B cell (primary cell): ENCODE data around the gene GMPR2. TPM values are rescaled to one million over a fixed set of nuclear protein-coding genes. Genes with fewer than 3 reads are reported as not detected.

ENCODE experiments used
- ATAC-seq: fragments of 200-7000 bp; cut with Tn5 transposase; one replicate; pipeline ENCODE4 v1.10.0; 2021; ENCODE audit warnings: low read depth, mild to moderate bottlenecking, moderate number of reproducible peaks, moderate library complexity
- CTCF ChIA-PET: fragments of 350-600 bp; sonication (Branson Sonifier 250); formaldehyde crosslinking; loops from one replicate; lab custom pipeline; 2021; ENCODE audit warnings: antibody characterized with exemption, inconsistent platforms; lab: Charles Lee
- POLR2A ChIA-PET: fragments of 350-600 bp; sonication (Branson Sonifier 250); formaldehyde crosslinking; loops from one replicate; lab custom pipeline; 2021; ENCODE audit warnings: antibody characterized with exemption; lab: Charles Lee
- DNase-seq: peaks from one replicate; pipeline ENCODE4 v3.0.0; 2013
- H2AFZ ChIP-seq: 2 replicates; pipeline ENCODE4 v1.6.1; 2012; ENCODE audit warnings: mild to moderate bottlenecking, low read depth, low read length; ENCODE audit not compliant: insufficient read depth, poor library complexity, severe bottlenecking
- H3K27ac ChIP-seq, 2 donors: 1 replicate in 1 of 2; 2 replicates in 1 of 2; pipeline ENCODE4 v1.5.1; 2012 to 2013; ENCODE audit warnings: low read length in 2 of 2, mild to moderate bottlenecking in 2 of 2, moderate library complexity in 1 of 2
- H3K27me3 ChIP-seq, 4 experiments: fragments of 200-600 bp in 1 of 4; sonication (generic) in 1 of 4; replicated peaks in 1 of 4; 1 replicate in 2 of 4; 2 replicates in 2 of 4; pipeline versions ENCODE4 v1.6.1 to v1.7.0; 2013 to 2016; ENCODE audit warnings: low read length in 3 of 4, mild to moderate bottlenecking in 2 of 4, mixed read lengths in 1 of 4, moderate library complexity in 1 of 4; ENCODE audit not compliant: insufficient read depth in 4 of 4, control insufficient read depth in 3 of 4; ENCODE audit errors: control extremely low read depth in 1 of 4
- H3K36me3 ChIP-seq, 2 experiments: replicated peaks in 1 of 2; 1 replicate in 1 of 2; 2 replicates in 1 of 2; pipeline versions ENCODE4 v1.6.1 to v1.7.1; 2013; ENCODE audit warnings: low read length in 1 of 2; ENCODE audit not compliant: insufficient read depth in 2 of 2, control insufficient read depth in 1 of 2; ENCODE audit errors: control extremely low read depth in 1 of 2, extremely low read depth in 1 of 2
- H3K4me1 ChIP-seq, 2 donors: fragments of 200-600 bp in 1 of 2; sonication (generic) in 1 of 2; 1 replicate in 1 of 2; 2 replicates in 1 of 2; pipeline versions ENCODE4 v1.5.1 to v1.6.1; 2013 to 2017; ENCODE audit warnings: low read length in 2 of 2; ENCODE audit not compliant: control insufficient read depth in 2 of 2, insufficient read depth in 2 of 2
- H3K4me2 ChIP-seq: replicated peaks from 2 replicates; pipeline ENCODE3; 2012; ENCODE audit warnings: mild to moderate bottlenecking, low read depth, low read length; ENCODE audit not compliant: poor library complexity, severe bottlenecking
- H3K4me3 ChIP-seq, 5 experiments: fragments of 200-600 bp in 1 of 5; sonication (generic) in 1 of 5; 1 replicate in 3 of 5; 2 replicates in 2 of 5; pipeline versions ENCODE4 v1.5.1 to v1.7.0; 2011 to 2016; ENCODE audit warnings: low read length in 4 of 5, mild to moderate bottlenecking in 4 of 5, low read depth in 2 of 5, control low read depth in 1 of 5, moderate library complexity in 1 of 5; ENCODE audit not compliant: insufficient read depth in 1 of 5; ENCODE audit errors: control extremely low read depth in 1 of 5, extremely low read depth in 1 of 5
- H3K79me2 ChIP-seq: fragments of 200-600 bp; sonication (generic); one replicate; pipeline ENCODE4 v1.6.0; 2016; ENCODE audit warnings: low read length; ENCODE audit not compliant: control insufficient read depth, insufficient read depth
- H3K9ac ChIP-seq: fragments of 200-600 bp; sonication (generic); 2 replicates; pipeline ENCODE4 v1.6.1; 2017; ENCODE audit warnings: mild to moderate bottlenecking, low read length, moderate library complexity
- H3K9me3 ChIP-seq, 3 donors: one replicate each; pipeline versions ENCODE4 v1.6.1 to v1.7.1; 2013; ENCODE audit warnings: low read length in 2 of 3; ENCODE audit not compliant: control insufficient read depth in 2 of 3, insufficient read depth in 1 of 3; ENCODE audit errors: control extremely low read depth in 1 of 3
- H4K20me1 ChIP-seq: 2 replicates; pipeline ENCODE4 v1.6.0; 2012; ENCODE audit warnings: mild to moderate bottlenecking, low read length; ENCODE audit not compliant: insufficient read depth, control insufficient read depth, poor library complexity, severe bottlenecking
- H3K27ac Mint-ChIP-seq: one replicate; pipeline ENCODE4 v1.8.0; 2021; ENCODE audit warnings: mixed read lengths
- H3K27me3 Mint-ChIP-seq: one replicate; pipeline ENCODE4 v1.8.0; 2021; ENCODE audit warnings: mixed read lengths
- H3K4me1 Mint-ChIP-seq: one replicate; pipeline ENCODE4 v1.8.0; 2021; ENCODE audit warnings: mixed read lengths
- H3K4me3 Mint-ChIP-seq: one replicate; pipeline ENCODE4 v1.8.0; 2021; ENCODE audit warnings: mixed read lengths
- H3K9me3 Mint-ChIP-seq: one replicate; pipeline ENCODE4 v1.8.0; 2022; ENCODE audit warnings: mixed read lengths; ENCODE audit not compliant: insufficient read depth
- EZH2 ChIP-seq: IDR thresholded peaks from 2 replicates; pipeline ENCODE4 v1.6.1; 2012; ENCODE audit warnings: borderline replicate concordance, low read depth, mild to moderate bottlenecking, moderate library complexity, low read length; ENCODE audit not compliant: insufficient read depth, poor library complexity, severe bottlenecking
- WGBS: methylation state at CpG from one replicate; pipeline ENCODE4 v1.1.5; 2013; ENCODE audit warnings: missing lambda C conversion rate; ENCODE audit not compliant: insufficient coverage; 5-methylcytosine and 5-hydroxymethylcytosine counted together
- intact Hi-C: fragments of 100-400 bp; cut with micrococcal nuclease; formaldehyde crosslinking; loops from one replicate; pipeline ENCODE4 v1.10.0; 2022
- polyA plus RNA-seq: library from polyadenylated mRNA; depleted of rRNA; stranded (reverse); fragments of >200 nt; gene quantifications from 2 replicates; pipeline ENCODE4 v1.2.3, GENCODE V29; 2012
- total RNA-seq, 2 donors: library from RNA; stranded (reverse); fragments of 120-200 nt in 1 of 2; gene quantifications; 1 replicate in 1 of 2; 2 replicates in 1 of 2; pipeline versions ENCODE4 v1.2.3 to v1.2.4, GENCODE V29; 2013 to 2022
- TF ChIP-seq, protein P1 (sequence below): fragments of 200-600 bp; IDR thresholded peaks from one replicate; pipeline ENCODE4 v1.8.0; 2022; ENCODE audit warnings: antibody characterized with exemption, mild to moderate bottlenecking

The GMPR2 gene
- total and polyA plus RNA-seq, 2 donors (not counting 1 experiment from before 2014, with no cell fraction given): 39.7 to 58.7 TPM

DNA sequence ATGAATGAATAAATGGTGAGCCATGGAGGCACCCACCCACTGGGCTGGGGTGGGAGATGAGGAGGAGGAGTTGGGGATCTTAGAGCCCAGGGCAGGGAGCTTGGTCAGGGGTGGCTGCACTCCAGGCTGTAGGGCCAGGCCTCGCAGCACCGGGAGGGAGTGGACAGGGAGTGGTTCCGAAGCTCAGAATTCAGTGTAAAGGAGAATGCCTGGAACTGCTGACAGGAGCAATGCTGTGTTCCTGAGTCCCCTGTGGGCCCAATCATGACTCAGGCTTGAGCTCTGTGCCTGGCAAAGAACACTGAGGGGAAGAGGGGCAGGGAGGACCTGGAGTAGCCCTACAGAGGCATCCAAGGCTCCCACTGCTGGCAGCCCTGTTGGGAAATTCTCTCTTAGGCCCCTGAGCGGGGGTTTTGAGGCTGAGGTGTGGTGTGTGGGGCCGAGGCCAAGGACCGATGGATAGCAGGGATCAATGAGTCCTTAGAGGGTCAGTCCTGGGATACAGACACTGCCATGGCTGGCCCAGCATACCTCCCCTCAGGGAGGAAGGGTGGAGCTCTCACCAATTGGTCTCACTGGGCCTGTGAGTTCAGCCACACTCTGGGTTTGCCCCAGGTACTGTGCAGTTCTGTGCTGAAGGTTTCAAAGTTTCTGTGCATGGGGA is 48.2 kb downstream of the GMPR2 start:
- no peak overlapping the region for H3K9ac ChIP-seq
- no peak overlapping the region for H3K4me2 ChIP-seq
- POLR2A ChIA-PET: interaction anchor here (0.8 to 2.0 kb wide), 2 partner anchors 10 to 42 kb away, joined by 3 to 8 read pairs; partner anchors contain the start of gene RABGGTA
- H3K27me3 Mint-ChIP-seq: no peaks in the 10 kb centered on the region
- no peak for DNase-seq
- H3K79me2 ChIP-seq: peaks cover 40% of the 10 kb centered on the region
- H3K4me3 ChIP-seq: no peak overlapping the region
- WGBS: 98% methylated on average over 6 of the region's 6 CpGs
- no peak overlapping the region for H3K4me3 Mint-ChIP-seq
- H3K9me3 ChIP-seq: peaks cover 0 to 10% (median 0%) of the 10 kb centered on the region in 3 donors
- no peak overlapping the region for H2AFZ ChIP-seq
- intact Hi-C loops: no loop called here
- H3K9me3 Mint-ChIP-seq: no peaks in the 10 kb centered on the region
- CTCF ChIA-PET: interaction anchor here (1.1 to 7.1 kb wide), 10 partner anchors 9 to 150 kb away, joined by 3 to 93 read pairs (median 8); partner anchors contain the start of genes CIDEB, DHRS1, IPO4 and MDP1
- no peaks in the 10 kb centered on the region for H3K27me3 ChIP-seq
- H3K27ac ChIP-seq: no peak overlapping the region
- H3K27ac Mint-ChIP-seq: peak overlapping the region; percentile 93
- H3K4me1 Mint-ChIP-seq: peaks cover 58% of the 10 kb centered on the region
- H3K36me3 ChIP-seq: no peaks in the 10 kb centered on the region
- TF ChIP-seq, protein P1, sequence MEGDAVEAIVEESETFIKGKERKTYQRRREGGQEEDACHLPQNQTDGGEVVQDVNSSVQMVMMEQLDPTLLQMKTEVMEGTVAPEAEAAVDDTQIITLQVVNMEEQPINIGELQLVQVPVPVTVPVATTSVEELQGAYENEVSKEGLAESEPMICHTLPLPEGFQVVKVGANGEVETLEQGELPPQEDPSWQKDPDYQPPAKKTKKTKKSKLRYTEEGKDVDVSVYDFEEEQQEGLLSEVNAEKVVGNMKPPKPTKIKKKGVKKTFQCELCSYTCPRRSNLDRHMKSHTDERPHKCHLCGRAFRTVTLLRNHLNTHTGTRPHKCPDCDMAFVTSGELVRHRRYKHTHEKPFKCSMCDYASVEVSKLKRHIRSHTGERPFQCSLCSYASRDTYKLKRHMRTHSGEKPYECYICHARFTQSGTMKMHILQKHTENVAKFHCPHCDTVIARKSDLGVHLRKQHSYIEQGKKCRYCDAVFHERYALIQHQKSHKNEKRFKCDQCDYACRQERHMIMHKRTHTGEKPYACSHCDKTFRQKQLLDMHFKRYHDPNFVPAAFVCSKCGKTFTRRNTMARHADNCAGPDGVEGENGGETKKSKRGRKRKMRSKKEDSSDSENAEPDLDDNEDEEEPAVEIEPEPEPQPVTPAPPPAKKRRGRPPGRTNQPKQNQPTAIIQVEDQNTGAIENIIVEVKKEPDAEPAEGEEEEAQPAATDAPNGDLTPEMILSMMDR: no peak
- no peak for TF ChIP-seq EZH2
- peaks cover 38 to 58% of the 10 kb centered on the region in 2 donors for H3K4me1 ChIP-seq
- no peaks in the 10 kb centered on the region for H4K20me1 ChIP-seq
- ATAC-seq: no peak

DNA sequence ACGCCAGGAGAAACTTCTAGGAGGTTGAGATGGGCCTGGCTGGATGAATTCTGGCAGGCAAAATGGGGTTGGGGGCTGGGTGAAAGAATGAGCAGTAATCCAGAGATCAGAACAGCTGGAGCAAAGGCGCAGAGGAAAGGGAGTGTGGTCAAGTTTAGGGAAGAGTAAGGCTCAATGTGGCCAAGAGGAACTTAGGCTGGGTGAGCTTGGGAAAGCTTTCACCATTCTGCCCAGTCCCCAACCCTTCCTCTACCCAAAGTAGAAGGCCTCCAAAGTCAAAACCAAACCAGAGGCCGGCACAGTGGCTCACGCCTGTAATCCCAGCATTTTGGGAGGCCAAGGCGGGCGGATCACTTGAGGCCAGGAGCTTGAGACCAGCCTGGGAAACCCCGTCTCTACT is 48.9 kb downstream of the GMPR2 start:
- H3K4me2 ChIP-seq: no peak overlapping the region
- H3K27ac Mint-ChIP-seq: peak overlapping the region; percentile 62
- ATAC-seq (no peak), DNase-seq (no peak)
- peaks cover 39% of the 10 kb centered on the region for H3K79me2 ChIP-seq
- no peak overlapping the region for H3K27ac ChIP-seq
- no peaks in the 10 kb centered on the region for H3K9me3 Mint-ChIP-seq
- H3K27me3 ChIP-seq: no peaks in the 10 kb centered on the region
- H3K4me1 Mint-ChIP-seq: peaks cover 55% of the 10 kb centered on the region
- no peak overlapping the region for H3K9ac ChIP-seq
- H3K9me3 ChIP-seq: peaks cover 0 to 10% (median 0%) of the 10 kb centered on the region in 3 donors
- H3K4me3 ChIP-seq: no peak overlapping the region
- ChIA-PET CTCF (interaction anchor here (1.0 to 7.1 kb wide), 5 partner anchors 10 to 39 kb away, joined by 4 to 93 read pairs (median 21); partner anchors contain the start of genes CIDEB, DHRS1, NOP9 and RABGGTA), POLR2A (interaction anchor here (0.6 to 1.5 kb wide), 3 partner anchors 11 to 43 kb away, joined by 3 to 7 read pairs (median 3); partner anchors contain the start of gene RABGGTA)
- intact Hi-C loops: no loop called here
- H2AFZ ChIP-seq: no peak overlapping the region
- H4K20me1 ChIP-seq: no peaks in the 10 kb centered on the region
- H3K36me3 ChIP-seq: no peaks in the 10 kb centered on the region
- no peak for TF ChIP-seq EZH2
- TF ChIP-seq, protein P1: no peak
- WGBS: 98% methylated on average over 3 of the region's 7 CpGs
- no peak overlapping the region for H3K4me3 Mint-ChIP-seq
- H3K27me3 Mint-ChIP-seq: no peaks in the 10 kb centered on the region
- H3K4me1 ChIP-seq: peaks cover 38 to 58% of the 10 kb centered on the region in 2 donors
